ENCODE results near the gene SHD. TPM values are rescaled to one million over a fixed set of nuclear protein-coding genes. Genes with fewer than 3 reads are reported as not detected.

The SHD gene
- total and polyA plus RNA-seq, 2 of the 13 experiments (the other 11 are each of a cell fraction or from before 2014, with no cell fraction given), result 0.11 to 0.20 TPM

- TF ChIP-seq ZNF318 (CRISPR knock-in tag; IDR thresholded peaks at IDR 0.05) (no peak), ZNF782 (CRISPR knock-in tag; IDR thresholded peaks at IDR 0.05; ENCODE audit: borderline replicate concordance) (peak; percentile 70; the same call in 1 of the 2 replicates), ZNF337 (CRISPR knock-in tag; IDR thresholded peaks at IDR 0.05; ENCODE audit: borderline replicate concordance, low read depth) (peak; percentile 89; the same call in 1 of the 2 replicates), ELF4 (CRISPR knock-in tag; IDR thresholded peaks at IDR 0.05; ENCODE audit: borderline replicate concordance) (peak; percentile 91; the same call in 1 of the 2 replicates), STAT5B (CRISPR knock-in tag; IDR thresholded peaks at IDR 0.05) (peak; percentile 87), HOMEZ (CRISPR knock-in tag; IDR thresholded peaks at IDR 0.05; ENCODE audit: low read depth) (peak; percentile 73; the same call in 1 of the 2 replicates), LBX2 (CRISPR knock-in tag; IDR thresholded peaks at IDR 0.05; ENCODE audit: borderline replicate concordance) (no peak), ZHX1 (CRISPR knock-in tag; IDR thresholded peaks at IDR 0.05; ENCODE audit: low read depth) (peak; percentile 90; the same call in 1 of the 2 replicates), HNRNPL (IDR thresholded peaks at IDR 0.05; ENCODE audit: low read depth, low read length) (peak; percentile 68; the same call in 1 of the 2 replicates), SP4 (CRISPR knock-in tag; IDR thresholded peaks at IDR 0.05) (peak; percentile 98), AGO2 (optimal IDR thresholded peaks at IDR 0.05; ENCODE audit: low read depth, low read length) (no peak), ZBTB20 (CRISPR knock-in tag; IDR thresholded peaks at IDR 0.05; ENCODE audit: borderline replicate concordance, low read depth) (peak; percentile 95; the same call in 1 of the 2 replicates), SOX5 (CRISPR knock-in tag; IDR thresholded peaks at IDR 0.05; ENCODE audit: borderline replicate concordance) (peak; percentile 82), TCF7L2 (IDR thresholded peaks at IDR 0.05; ENCODE audit: low read depth, low read length) (no peak)
Measured at GRCh38 chr19:4310247-4311121, 31.4 kb downstream of the SHD start (continued).
